ENCODE measurements around the gene LRP1B. TPM values are rescaled to one million over a fixed set of nuclear protein-coding genes. Genes with fewer than 3 reads are reported as not detected.

The LRP1B gene
- polyA plus RNA-seq, 1 of the 3 experiments (the other 2 are of a cell fraction) = 0.28 TPM

DNA sequence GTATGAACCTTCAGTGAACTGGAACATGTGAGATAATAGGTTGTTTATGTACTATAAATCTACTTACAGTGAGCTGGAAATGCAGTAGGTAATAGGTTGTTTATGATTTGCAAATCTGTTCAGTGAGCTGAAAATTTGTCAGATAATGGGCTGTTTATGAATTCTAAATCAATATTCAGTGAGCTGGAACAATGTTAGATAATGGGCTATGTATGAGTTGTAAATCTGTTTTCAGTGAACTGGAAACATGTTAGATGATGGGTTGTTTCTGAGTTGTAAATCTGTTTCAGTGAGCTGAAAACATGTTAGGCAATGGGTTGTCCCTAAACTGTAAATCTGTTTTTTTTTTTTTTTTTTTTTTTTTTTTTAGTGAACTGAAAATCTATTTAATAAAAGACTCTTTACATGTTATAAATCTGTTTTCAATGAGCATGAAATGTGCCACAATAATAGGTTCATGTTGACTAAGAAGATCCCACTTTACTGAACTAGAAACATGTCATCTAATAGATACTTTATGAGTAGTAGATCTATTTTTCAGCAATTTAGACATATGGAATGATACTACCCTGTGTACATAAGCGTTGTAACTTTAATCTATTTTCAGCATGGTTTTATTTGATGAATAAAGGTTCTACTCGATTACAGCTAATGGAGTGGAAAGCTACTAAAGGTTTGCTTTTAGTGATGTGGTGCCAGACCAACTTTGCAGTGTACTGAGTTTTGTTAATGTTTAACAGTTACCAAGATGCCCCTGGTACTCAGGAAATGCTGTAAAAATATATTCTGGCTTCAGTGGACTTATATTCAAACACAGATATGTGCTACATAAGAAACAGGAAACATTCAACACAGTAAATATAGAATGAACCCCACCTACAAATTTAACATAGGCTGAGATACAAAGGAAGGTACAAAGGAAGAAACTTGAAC, 1471.8 kb downstream of the LRP1B start:
- no peaks in the 10 kb centered on the region for H3K27me3 ChIP-seq (ENCODE audit: insufficient read depth)
- no peak overlapping the region for H2AFZ ChIP-seq (ENCODE audit: low read depth)
- no peak for DNase-seq
- CTCF ChIA-PET = no interaction called here
- H3F3A ChIP-seq (replicated peaks; ENCODE audit: insufficient read depth) = peaks cover 10% of the 10 kb centered on the region
- H4K20me1 ChIP-seq (ENCODE audit: insufficient read depth) = no peaks in the 10 kb centered on the region
- H3K4me2 ChIP-seq = no peak overlapping the region
- no peaks in the 10 kb centered on the region for H3K79me2 ChIP-seq (ENCODE audit: insufficient read depth)
- H3K9ac ChIP-seq = no peak overlapping the region
- no peaks in the 10 kb centered on the region for H3K9me3 ChIP-seq
- H3K4me1 ChIP-seq (ENCODE audit: control insufficient read depth in 1 of 2, insufficient read depth in 2 of 2, low read depth in 1 of 2, low read length in 1 of 2) = peaks cover 0 to 8% of the 10 kb centered on the region in 2 experiments; a peak in 1 of 4 replicates
- POLR2A ChIA-PET = no interaction called here
- no peak overlapping the region for H3K4me3 ChIP-seq (ENCODE audit: low read depth in 2 of 2, low read length in 1 of 2)
- H3K27ac ChIP-seq (ENCODE audit: low read depth in 2 of 2, low read length in 1 of 2) = no peak overlapping the region
- H3K36me3 ChIP-seq (replicated peaks in 1 of 2; ENCODE audit: control insufficient read depth in 1 of 2, insufficient read depth in 2 of 2, low read length in 1 of 2) = no peaks in the 10 kb centered on the region
- 78% methylated on average over 2 of the region's 2 CpGs for WGBS (ENCODE audit: low lambda C conversion rate)
- TF ChIP-seq RFX5 (IDR thresholded peaks at IDR 0.05; ENCODE audit: low read length) (no peak), EZH2phosphoT487 (IDR thresholded peaks at IDR 0.05; ENCODE audit: borderline replicate concordance, low read depth) (no peak), TEAD4 (IDR thresholded peaks at IDR 0.05; ENCODE audit: borderline replicate concordance, insufficient read depth) (no peak), FOXM1 (IDR thresholded peaks at IDR 0.05; ENCODE audit: low read depth) (no peak)
- TF ChIP-seq, protein P1, sequence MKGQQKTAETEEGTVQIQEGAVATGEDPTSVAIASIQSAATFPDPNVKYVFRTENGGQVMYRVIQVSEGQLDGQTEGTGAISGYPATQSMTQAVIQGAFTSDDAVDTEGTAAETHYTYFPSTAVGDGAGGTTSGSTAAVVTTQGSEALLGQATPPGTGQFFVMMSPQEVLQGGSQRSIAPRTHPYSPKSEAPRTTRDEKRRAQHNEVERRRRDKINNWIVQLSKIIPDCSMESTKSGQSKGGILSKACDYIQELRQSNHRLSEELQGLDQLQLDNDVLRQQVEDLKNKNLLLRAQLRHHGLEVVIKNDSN (IDR thresholded peaks at IDR 0.05; ENCODE audit: borderline replicate concordance, low read depth) = no peak
- TF ChIP-seq, protein P2, sequence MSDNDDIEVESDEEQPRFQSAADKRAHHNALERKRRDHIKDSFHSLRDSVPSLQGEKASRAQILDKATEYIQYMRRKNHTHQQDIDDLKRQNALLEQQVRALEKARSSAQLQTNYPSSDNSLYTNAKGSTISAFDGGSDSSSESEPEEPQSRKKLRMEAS (IDR thresholded peaks at IDR 0.05; ENCODE audit: low read depth) = no peak
- H3K9me2 ChIP-seq = no peaks in the 10 kb centered on the region

GRCh38 chr2:140657657-140658056, 1473.2 kb downstream of the LRP1B start:
- Histone ChIP-seq H3F3A (replicated peaks; ENCODE audit: insufficient read depth) (peaks cover 10% of the 10 kb centered on the region), H3K79me2 (ENCODE audit: insufficient read depth) (no peaks in the 10 kb centered on the region), H3K9me2 (no peaks in the 10 kb centered on the region), H2AFZ (ENCODE audit: low read depth) (no peak overlapping the region), H3K27me3 (ENCODE audit: insufficient read depth) (no peaks in the 10 kb centered on the region), H3K4me1 (ENCODE audit: control insufficient read depth in 1 of 2, insufficient read depth in 2 of 2, low read depth in 1 of 2, low read length in 1 of 2) (peaks cover 0 to 8% of the 10 kb centered on the region in 2 experiments; a peak in 1 of 4 replicates), H3K4me2 (no peak overlapping the region), H3K27ac (ENCODE audit: low read depth in 2 of 2, low read length in 1 of 2) (no peak overlapping the region), H3K36me3 (replicated peaks in 1 of 2; ENCODE audit: control insufficient read depth in 1 of 2, insufficient read depth in 2 of 2, low read length in 1 of 2) (no peaks in the 10 kb centered on the region), H4K20me1 (ENCODE audit: insufficient read depth) (no peaks in the 10 kb centered on the region), H3K9me3 (no peaks in the 10 kb centered on the region), H3K9ac (no peak overlapping the region), H3K4me3 (ENCODE audit: low read depth in 2 of 2, low read length in 1 of 2) (no peak overlapping the region)
- POLR2A ChIA-PET = no interaction called here
- WGBS (ENCODE audit: low lambda C conversion rate) = 21% methylated on average over 2 of the region's 2 CpGs
- DNase-seq = peak; percentile 8
- TF ChIP-seq MXI1 (IDR thresholded peaks at IDR 0.05; ENCODE audit: low read depth, low read length) = no peak
- TF ChIP-seq FOSL2 (IDR thresholded peaks at IDR 0.05; ENCODE audit: borderline replicate concordance, low read depth) = peak; percentile 29; the same call in 1 of the 2 replicates
- TF ChIP-seq TCF12 (IDR thresholded peaks at IDR 0.05) = peak; percentile 82
- no peak for TF ChIP-seq FOXJ3 (CRISPR knock-in tag; IDR thresholded peaks at IDR 0.05)
- TF ChIP-seq RXRA (IDR thresholded peaks at IDR 0.05; ENCODE audit: borderline replicate concordance, low read depth) = peak; percentile 31; the same call in 1 of the 2 replicates
- TF ChIP-seq EP300 (IDR thresholded peaks at IDR 0.05; ENCODE audit: borderline replicate concordance in 1 of 2, low read depth in 1 of 2, low read length in 1 of 2) = peak in 1 of 2 experiments; percentile 72; a peak in 1 of 4 replicates
- TF ChIP-seq JUND (IDR thresholded peaks at IDR 0.05) = peak; percentile 61
- peak; percentile 62 for TF ChIP-seq NFIC (IDR thresholded peaks at IDR 0.05; ENCODE audit: borderline replicate concordance)
- peak; percentile 53; the same call in 1 of the 2 replicates for TF ChIP-seq TEAD4 (IDR thresholded peaks at IDR 0.05; ENCODE audit: borderline replicate concordance, insufficient read depth)
- no peak for TF ChIP-seq ELF1 (IDR thresholded peaks at IDR 0.05)
- TF ChIP-seq TAF1 (IDR thresholded peaks at IDR 0.05; ENCODE audit: borderline replicate concordance, low read depth, low read length) = no peak
- TF ChIP-seq, protein P3, sequence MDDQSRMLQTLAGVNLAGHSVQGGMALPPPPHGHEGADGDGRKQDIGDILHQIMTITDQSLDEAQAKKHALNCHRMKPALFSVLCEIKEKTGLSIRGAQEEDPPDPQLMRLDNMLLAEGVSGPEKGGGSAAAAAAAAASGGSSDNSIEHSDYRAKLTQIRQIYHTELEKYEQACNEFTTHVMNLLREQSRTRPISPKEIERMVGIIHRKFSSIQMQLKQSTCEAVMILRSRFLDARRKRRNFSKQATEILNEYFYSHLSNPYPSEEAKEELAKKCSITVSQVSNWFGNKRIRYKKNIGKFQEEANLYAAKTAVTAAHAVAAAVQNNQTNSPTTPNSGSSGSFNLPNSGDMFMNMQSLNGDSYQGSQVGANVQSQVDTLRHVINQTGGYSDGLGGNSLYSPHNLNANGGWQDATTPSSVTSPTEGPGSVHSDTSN (IDR thresholded peaks at IDR 0.05) = peak; percentile 67
- CTCF ChIA-PET = no interaction called here
